ENCODE data around the gene CFL1.
"Not testable (repeated sequence)": the region's sequence is repeated elsewhere in the genome, so short reads cannot be mapped to it uniquely, and the experiment has no call there.

Gene CFL1

GRCh38 chr11:65896034-65896999 is 38.3 kb upstream of the CFL1 start:
- WGBS (ENCODE audit: insufficient coverage, insufficient read length) = no CpG with 5 or more reads among the region's 14 CpGs

GRCh38 chr11:65895482-65895981 is 37.6 kb upstream of the CFL1 start:
- DNase-seq (ENCODE audit: low read depth, low spot score) = no peak
- Histone ChIP-seq H3K4me1 (ENCODE audit: control insufficient read depth, insufficient read depth, low read length) (peaks cover 5% of the 10 kb centered on the region; the same call in 1 of the 2 replicates), H3K36me3 (ENCODE audit: control insufficient read depth, insufficient read depth, low read length) (no peaks in the 10 kb centered on the region), H3K27me3 (ENCODE audit: control insufficient read depth, insufficient read depth, low read length) (peaks cover 5% of the 10 kb centered on the region; the same call in 1 of the 2 replicates), H3K4me3 (ENCODE audit: low read length) (no peak overlapping the region), H3K9me3 (ENCODE audit: control insufficient read depth, insufficient read depth, low read length) (no peaks in the 10 kb centered on the region), H3K27ac (ENCODE audit: low read length) (no peak overlapping the region)
- no CpG with 5 or more reads among the region's 5 CpGs for WGBS (ENCODE audit: insufficient coverage, insufficient read length)

More at GRCh38 chr11:65896034-65896999, 38.3 kb upstream of the CFL1 start:
- no peak overlapping the region for H3K27ac ChIP-seq (ENCODE audit: low read length)
- H3K27me3 ChIP-seq (ENCODE audit: control insufficient read depth, insufficient read depth, low read length) = peaks cover 7% of the 10 kb centered on the region; the same call in 1 of the 2 replicates
- no peaks in the 10 kb centered on the region for H3K36me3 ChIP-seq (ENCODE audit: control insufficient read depth, insufficient read depth, low read length)
- DNase-seq (ENCODE audit: low read depth, low spot score) = no peak
- H3K4me3 ChIP-seq (ENCODE audit: low read length) = no peak overlapping the region
- H3K9me3 ChIP-seq (ENCODE audit: control insufficient read depth, insufficient read depth, low read length) = no peaks in the 10 kb centered on the region
- peaks cover 5% of the 10 kb centered on the region; the same call in 1 of the 2 replicates for H3K4me1 ChIP-seq (ENCODE audit: control insufficient read depth, insufficient read depth, low read length)

DNA sequence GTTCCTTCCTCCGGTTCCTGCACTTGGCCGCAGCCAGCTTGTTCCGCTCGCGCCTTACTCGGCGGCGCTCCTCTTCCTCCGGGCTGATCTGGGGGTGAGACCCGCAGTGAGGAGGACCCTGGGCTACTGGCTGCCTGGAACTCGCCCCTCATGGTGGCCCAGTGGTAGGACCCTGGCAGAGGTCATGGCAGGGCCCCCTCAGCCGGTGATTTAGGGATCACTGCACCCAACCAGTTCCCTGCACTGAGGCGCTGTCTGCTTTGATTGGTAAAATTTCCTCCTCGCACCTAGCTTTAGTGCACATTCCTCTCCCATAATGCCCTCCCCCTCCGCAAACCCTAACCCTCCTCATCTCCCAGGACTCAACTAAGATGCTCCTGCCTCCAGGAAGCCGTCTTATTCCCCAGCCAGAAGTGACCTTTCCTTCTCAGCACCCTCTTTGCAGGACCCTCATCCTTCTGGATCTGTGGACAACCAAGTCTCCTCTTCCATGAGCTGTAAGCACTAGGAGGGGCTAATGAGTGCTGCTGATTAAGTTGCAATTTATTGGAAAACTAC is 36.1 kb upstream of the CFL1 start:
- Histone ChIP-seq H3K9me3 (ENCODE audit: control insufficient read depth, insufficient read depth, low read length) (no peaks in the 10 kb centered on the region), H3K4me1 (ENCODE audit: control insufficient read depth, insufficient read depth, low read length) (peaks cover 8% of the 10 kb centered on the region), H3K4me3 (ENCODE audit: low read length) (no peak overlapping the region), H3K27ac (ENCODE audit: low read length) (no peak overlapping the region), H3K27me3 (ENCODE audit: control insufficient read depth, insufficient read depth, low read length) (peaks cover 7% of the 10 kb centered on the region; the same call in 1 of the 2 replicates), H3K36me3 (ENCODE audit: control insufficient read depth, insufficient read depth, low read length) (no peaks in the 10 kb centered on the region)
- no peak for DNase-seq (ENCODE audit: low read depth, low spot score)
- no CpG with 5 or more reads among the region's 16 CpGs for WGBS (ENCODE audit: insufficient coverage, insufficient read length)

- H3K36me3 ChIP-seq (ENCODE audit: control insufficient read depth, insufficient read depth, low read length) = no peaks in the 10 kb centered on the region
- WGBS (ENCODE audit: insufficient coverage, insufficient read length) = no CpG with 5 or more reads among the region's 10 CpGs
- no peaks in the 10 kb centered on the region for H3K9me3 ChIP-seq (ENCODE audit: control insufficient read depth, insufficient read depth, low read length)
- no peak overlapping the region for H3K4me3 ChIP-seq (ENCODE audit: low read length)
- no peak for DNase-seq (ENCODE audit: low read depth, low spot score)
- H3K27ac ChIP-seq (ENCODE audit: low read length) = no peak overlapping the region
- peaks cover 5% of the 10 kb centered on the region; the same call in 1 of the 2 replicates for H3K27me3 ChIP-seq (ENCODE audit: control insufficient read depth, insufficient read depth, low read length)
- H3K4me1 ChIP-seq (ENCODE audit: control insufficient read depth, insufficient read depth, low read length) = peaks cover 8% of the 10 kb centered on the region
Observed at GRCh38 chr11:65892661-65893317, 34.8 kb upstream of the CFL1 start.

DNA sequence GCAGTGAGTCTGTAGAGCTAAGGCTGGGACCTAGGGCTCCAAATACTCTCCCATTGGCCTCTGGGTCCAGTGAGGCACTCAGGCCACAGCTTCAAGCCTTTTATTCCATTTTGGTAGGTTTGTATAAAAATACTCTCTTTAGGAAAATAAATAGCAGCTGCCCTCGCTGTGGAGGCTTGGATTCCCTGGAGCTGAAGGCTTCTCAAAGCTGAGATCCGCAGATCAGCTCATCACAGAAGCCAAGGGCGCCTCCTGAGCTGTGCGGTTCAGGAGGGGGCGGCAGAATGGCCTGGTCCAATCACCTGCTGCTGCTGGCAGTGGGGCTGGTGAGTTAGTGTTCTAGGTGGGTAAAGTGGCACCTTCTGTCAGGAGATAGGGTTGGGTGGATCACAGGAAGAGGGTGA is 34.2 kb upstream of the CFL1 start:
- H3K27ac ChIP-seq (ENCODE audit: low read length); H3K36me3 ChIP-seq (ENCODE audit: control insufficient read depth, insufficient read depth, low read length); DNase-seq (ENCODE audit: low read depth, low spot score); H3K27me3 ChIP-seq (ENCODE audit: control insufficient read depth, insufficient read depth, low read length); H3K4me3 ChIP-seq (ENCODE audit: low read length); H3K9me3 ChIP-seq (ENCODE audit: control insufficient read depth, insufficient read depth, low read length): not testable (repeated sequence)
- no CpG with 5 or more reads among the region's 5 CpGs for WGBS (ENCODE audit: insufficient coverage, insufficient read length)
- H3K4me1 ChIP-seq (ENCODE audit: control insufficient read depth, insufficient read depth, low read length) = peaks cover 11% of the 10 kb centered on the region

DNA sequence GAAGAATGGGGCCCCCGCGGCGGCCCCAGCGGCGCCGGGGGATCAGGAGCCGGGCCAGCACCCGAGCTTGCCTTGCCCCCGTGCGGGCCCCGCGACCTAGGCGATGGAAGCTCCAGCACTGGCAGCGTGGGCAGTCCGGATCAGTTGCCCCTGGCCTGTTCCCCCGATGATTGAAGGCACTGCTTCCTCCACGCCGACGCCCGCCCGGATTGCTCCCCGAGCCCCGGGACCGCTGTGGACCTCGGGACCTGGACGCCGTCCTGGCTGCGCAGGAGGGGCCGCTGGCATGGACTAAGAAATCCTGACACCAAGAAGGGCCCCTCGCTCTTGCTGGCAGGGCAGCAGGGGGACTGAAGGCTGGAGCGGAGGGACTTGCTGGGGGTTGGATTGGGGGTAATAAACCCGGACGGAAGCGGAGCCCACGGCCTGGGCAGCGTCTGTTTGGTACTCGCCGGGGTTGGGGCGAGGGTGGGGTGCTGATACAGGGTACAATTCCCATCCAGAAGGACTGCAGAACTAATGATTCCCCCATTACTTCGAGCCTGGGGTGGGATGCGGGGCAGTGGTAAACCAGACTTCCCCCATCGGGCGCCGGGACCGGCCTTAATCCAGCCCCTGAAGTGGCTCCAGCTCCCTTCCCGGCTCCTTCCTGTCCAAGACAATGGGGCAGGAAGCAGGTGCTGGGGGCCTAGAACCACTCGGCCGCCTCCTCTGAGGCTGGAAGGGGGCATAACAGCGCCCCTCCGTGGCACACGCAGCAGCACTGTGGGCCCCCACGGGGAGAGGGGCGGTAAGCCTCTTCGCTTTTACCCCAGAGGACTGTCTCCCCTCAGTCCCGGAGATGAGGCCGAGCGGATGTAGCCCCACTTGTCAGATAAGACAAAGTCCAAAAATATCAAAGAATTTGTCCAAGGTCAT is 33.5 kb upstream of the CFL1 start:
- peaks cover 5% of the 10 kb centered on the region; the same call in 1 of the 2 replicates for H3K27me3 ChIP-seq (ENCODE audit: control insufficient read depth, insufficient read depth, low read length)
- peak overlapping the region; percentile 46 for H3K4me3 ChIP-seq (ENCODE audit: low read length)
- H3K36me3 ChIP-seq (ENCODE audit: control insufficient read depth, insufficient read depth, low read length) = no peaks in the 10 kb centered on the region
- peaks cover 11% of the 10 kb centered on the region for H3K4me1 ChIP-seq (ENCODE audit: control insufficient read depth, insufficient read depth, low read length)
- no peak overlapping the region for H3K27ac ChIP-seq (ENCODE audit: low read length)
- H3K9me3 ChIP-seq (ENCODE audit: control insufficient read depth, insufficient read depth, low read length) = no peaks in the 10 kb centered on the region
- no CpG with 5 or more reads among the region's 57 CpGs for WGBS (ENCODE audit: insufficient coverage, insufficient read length)
- no peak for DNase-seq (ENCODE audit: low read depth, low spot score)

GRCh38 chr11:65890324-65891218 is 32.6 kb upstream of the CFL1 start, which contains the start of gene CCDC85B:
Gene CCDC85B (plus strand): TSS chr11:65890673. CDS start chr11:65890784, 111 bp downstream.
- Histone ChIP-seq H3K27me3 (ENCODE audit: control insufficient read depth, insufficient read depth, low read length) (peaks cover 5% of the 10 kb centered on the region; the same call in 1 of the 2 replicates), H3K9me3 (ENCODE audit: control insufficient read depth, insufficient read depth, low read length) (no peaks in the 10 kb centered on the region), H3K4me3 (ENCODE audit: low read length) (peak within 1 kb of the TSS; percentile 46), H3K4me1 (ENCODE audit: control insufficient read depth, insufficient read depth, low read length) (peaks cover 11% of the 10 kb centered on the region), H3K36me3 (ENCODE audit: control insufficient read depth, insufficient read depth, low read length) (peaks cover 2% of the 10 kb centered on the region; the same call in 1 of the 2 replicates), H3K27ac (ENCODE audit: low read length) (no peak within 1 kb of the TSS)
- DNase-seq (ENCODE audit: low read depth, low spot score) = no peak
- no CpG with 5 or more reads among the region's 94 CpGs for WGBS (ENCODE audit: insufficient coverage, insufficient read length)

- Histone ChIP-seq H3K36me3 (ENCODE audit: control insufficient read depth, insufficient read depth, low read length) (peaks cover 17% of the 10 kb centered on the region), H3K27me3 (ENCODE audit: control insufficient read depth, insufficient read depth, low read length) (peaks cover 5% of the 10 kb centered on the region; the same call in 1 of the 2 replicates), H3K27ac (ENCODE audit: low read length) (no peak within 1 kb of the TSS), H3K4me1 (ENCODE audit: control insufficient read depth, insufficient read depth, low read length) (peaks cover 14% of the 10 kb centered on the region), H3K9me3 (ENCODE audit: control insufficient read depth, insufficient read depth, low read length) (no peaks in the 10 kb centered on the region), H3K4me3 (ENCODE audit: low read length) (peak within 1 kb of the TSS; percentile 77)
- WGBS (ENCODE audit: insufficient coverage, insufficient read length) = no CpG with 5 or more reads among the region's 57 CpGs
- no peak for DNase-seq (ENCODE audit: low read depth, low spot score)
Observed at GRCh38 chr11:65888163-65888814, 30.3 kb upstream of the CFL1 start, which contains the start of gene FIBP. Gene FIBP (minus strand): TSS chr11:65888471. CDS start chr11:65888418, 53 bp downstream.
